Choroid plexus epithelial cell (primary cell): ENCODE results near the gene AKT1.
A peak's percentile ranks its signal among the peaks of the same experiment; 100 is the strongest.
"Not testable (repeated sequence)": the region's sequence is repeated elsewhere in the genome, so short reads cannot be mapped to it uniquely, and the experiment has no call there.

Experiments used
- DNase-seq: peaks from one replicate; pipeline ENCODE4 v3.0.0-alpha.2; 2010; ENCODE audit warnings: low read depth
- H3K4me3 ChIP-seq: 2 replicates; pipeline ENCODE4 v1.5.1; 2011; ENCODE audit warnings: low read depth, mild to moderate bottlenecking, control low read depth, low read length, moderate library complexity
- TF ChIP-seq, protein P1 (sequence below): conservative IDR thresholded peaks from 2 replicates; pipeline ENCODE4 v1.5.1; 2011; ENCODE audit warnings: low read depth, mild to moderate bottlenecking, control low read depth, inconsistent platforms, low read length, moderate library complexity

The AKT1 gene

DNA sequence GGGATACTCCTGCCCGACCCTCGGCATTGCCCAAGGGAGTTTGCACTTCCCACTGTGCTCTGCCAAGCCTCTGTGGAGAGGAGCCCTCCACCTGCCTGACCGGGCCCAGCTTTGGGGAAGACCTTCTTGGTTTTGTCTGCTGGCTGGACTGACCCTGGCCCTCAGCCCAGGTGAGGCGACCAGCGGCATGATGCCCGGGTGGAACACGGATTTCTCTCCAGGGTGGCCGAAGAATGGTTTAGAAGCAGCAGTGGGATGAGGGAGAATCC, 21.0 kb upstream of the AKT1 start:
- no peak for DNase-seq
- TF ChIP-seq, protein P1, sequence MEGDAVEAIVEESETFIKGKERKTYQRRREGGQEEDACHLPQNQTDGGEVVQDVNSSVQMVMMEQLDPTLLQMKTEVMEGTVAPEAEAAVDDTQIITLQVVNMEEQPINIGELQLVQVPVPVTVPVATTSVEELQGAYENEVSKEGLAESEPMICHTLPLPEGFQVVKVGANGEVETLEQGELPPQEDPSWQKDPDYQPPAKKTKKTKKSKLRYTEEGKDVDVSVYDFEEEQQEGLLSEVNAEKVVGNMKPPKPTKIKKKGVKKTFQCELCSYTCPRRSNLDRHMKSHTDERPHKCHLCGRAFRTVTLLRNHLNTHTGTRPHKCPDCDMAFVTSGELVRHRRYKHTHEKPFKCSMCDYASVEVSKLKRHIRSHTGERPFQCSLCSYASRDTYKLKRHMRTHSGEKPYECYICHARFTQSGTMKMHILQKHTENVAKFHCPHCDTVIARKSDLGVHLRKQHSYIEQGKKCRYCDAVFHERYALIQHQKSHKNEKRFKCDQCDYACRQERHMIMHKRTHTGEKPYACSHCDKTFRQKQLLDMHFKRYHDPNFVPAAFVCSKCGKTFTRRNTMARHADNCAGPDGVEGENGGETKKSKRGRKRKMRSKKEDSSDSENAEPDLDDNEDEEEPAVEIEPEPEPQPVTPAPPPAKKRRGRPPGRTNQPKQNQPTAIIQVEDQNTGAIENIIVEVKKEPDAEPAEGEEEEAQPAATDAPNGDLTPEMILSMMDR = no peak

GRCh38 chr14:104814701-104815100, 19.2 kb upstream of the AKT1 start:
- peak overlapping the region; percentile 92 for H3K4me3 ChIP-seq
- DNase-seq = not testable (repeated sequence)

More for the DNA sequence above, 21.0 kb upstream of the AKT1 start:
- H3K4me3 ChIP-seq = peak overlapping the region; percentile 92

GRCh38 chr14:104813286-104813685, 17.7 kb upstream of the AKT1 start:
- no peak overlapping the region for H3K4me3 ChIP-seq
- TF ChIP-seq, protein P1 = no peak
- no peak for DNase-seq

DNA sequence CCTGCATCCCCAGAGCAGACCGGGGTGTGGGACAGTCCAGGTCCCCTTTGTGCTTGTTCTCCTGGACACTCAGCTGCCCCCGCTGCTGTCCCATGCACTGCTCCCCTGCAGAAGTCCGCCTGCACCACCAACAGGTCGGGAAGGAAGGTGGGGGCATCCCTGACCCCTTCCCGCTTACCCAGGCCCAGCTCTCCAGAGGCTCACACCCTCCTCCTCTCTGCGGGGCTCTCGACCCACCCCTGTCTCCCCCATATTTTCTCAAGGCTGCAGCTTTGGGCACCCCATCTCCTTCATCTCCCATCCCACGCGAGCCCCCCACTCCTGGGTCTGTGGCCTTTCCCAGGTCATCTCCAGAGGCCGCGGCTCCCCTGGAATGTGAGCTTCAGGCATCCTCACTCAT, 14.8 kb upstream of the AKT1 start:
- no peak for DNase-seq
- TF ChIP-seq, protein P1 = no peak
- H3K4me3 ChIP-seq = no peak overlapping the region

DNA sequence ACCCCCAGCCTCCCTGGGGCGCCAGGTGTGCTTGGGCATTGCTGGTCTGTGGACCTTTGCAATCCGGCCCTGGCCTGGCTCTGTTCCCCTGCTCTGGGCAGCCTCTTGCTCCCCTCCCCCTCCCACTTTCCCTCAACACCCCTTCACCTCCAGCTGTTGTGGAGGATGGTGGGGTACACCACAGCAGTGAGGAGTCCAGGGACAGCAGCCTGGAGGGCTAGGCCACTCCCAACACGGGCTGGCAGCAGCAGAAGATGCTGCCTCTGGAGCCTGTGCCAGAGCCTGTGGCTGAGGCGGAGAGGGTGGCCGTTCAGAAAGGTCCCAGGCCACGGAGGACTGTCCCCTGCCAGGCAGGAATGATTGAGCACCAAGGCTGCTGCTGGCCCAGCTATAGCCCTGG, 12.9 kb upstream of the AKT1 start:
- no peak overlapping the region for H3K4me3 ChIP-seq
- no peak for DNase-seq
- TF ChIP-seq, protein P1 = no peak

- H3K4me3 ChIP-seq = no peak overlapping the region
- DNase-seq = no peak
- TF ChIP-seq, protein P1 = no peak
Measured at GRCh38 chr14:104806625-104807465, 11.3 kb upstream of the AKT1 start.

DNA sequence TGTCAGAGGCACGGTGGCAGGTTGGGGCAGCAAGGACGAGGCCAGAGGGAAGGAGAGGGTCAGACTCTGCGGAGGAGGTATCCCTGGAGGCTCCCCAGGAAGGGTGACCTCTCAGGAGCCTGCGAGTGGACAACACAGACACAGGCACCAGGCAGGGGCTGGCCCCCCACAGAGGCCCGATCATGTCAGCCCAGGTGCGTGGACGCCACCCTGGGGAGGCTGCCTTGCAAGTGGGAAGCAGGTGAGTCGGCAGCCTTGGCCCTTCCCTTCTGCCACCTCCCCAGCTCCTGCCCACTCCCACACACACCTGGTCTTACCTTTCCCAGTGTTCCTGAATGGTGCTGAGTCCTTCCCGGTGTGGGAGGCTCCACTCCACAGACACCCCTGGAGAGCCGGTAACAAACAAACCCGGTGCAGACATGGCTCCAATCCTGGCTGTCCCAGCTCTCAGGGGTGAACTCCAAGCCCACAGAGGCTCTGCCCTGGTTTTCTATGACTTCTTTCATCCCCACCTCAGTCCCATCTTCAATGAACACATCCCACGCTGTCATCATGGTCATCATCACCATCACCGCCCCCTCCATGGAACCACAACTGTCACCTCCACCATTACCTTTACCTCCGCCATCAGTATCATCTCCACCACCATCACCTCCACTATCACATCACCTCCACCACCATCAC, 10.5 kb upstream of the AKT1 start:
- no peak overlapping the region for H3K4me3 ChIP-seq
- no peak for DNase-seq
- TF ChIP-seq, protein P1 = no peak
